Mucosa of rectum (tissue), 2 donors: ENCODE data around the gene TGM3.

ENCODE experiments used
- H3K27ac ChIP-seq, 2 donors: one replicate each; pipeline ENCODE4 v1.7.0; 2013; ENCODE audit warnings: inconsistent platforms in 2 of 2, low read depth in 2 of 2, low read length in 2 of 2
- H3K27me3 ChIP-seq, 2 donors: one replicate each; pipeline ENCODE4 v1.7.0; 2013; ENCODE audit warnings: low read length in 2 of 2; ENCODE audit not compliant: control insufficient read depth in 2 of 2, insufficient read depth in 2 of 2
- H3K36me3 ChIP-seq, 2 donors: one replicate each; pipeline ENCODE4 v1.7.0; 2013; ENCODE audit warnings: low read length in 2 of 2; ENCODE audit not compliant: control insufficient read depth in 2 of 2, insufficient read depth in 2 of 2
- H3K4me1 ChIP-seq, 2 donors: one replicate each; pipeline ENCODE4 v1.7.0; 2013; ENCODE audit warnings: low read length in 2 of 2, mild to moderate bottlenecking in 1 of 2; ENCODE audit not compliant: control insufficient read depth in 2 of 2, insufficient read depth in 2 of 2
- H3K4me3 ChIP-seq, 2 donors: one replicate each; pipeline ENCODE4 v1.7.0; 2013; ENCODE audit warnings: low read length in 2 of 2
- H3K9ac ChIP-seq, 2 donors: one replicate each; pipeline ENCODE4 v1.7.0; 2013; ENCODE audit warnings: low read length in 2 of 2, low read depth in 1 of 2, mild to moderate bottlenecking in 1 of 2
- H3K9me3 ChIP-seq, 2 donors: one replicate each; pipeline ENCODE4 v1.7.0; 2013; ENCODE audit warnings: low read length in 2 of 2; ENCODE audit not compliant: control insufficient read depth in 2 of 2
- donor health status: healthy.
- donor health status: Normal muscosa, but diverticular disease.

Gene TGM3

GRCh38 chr20:2364044-2364443 lies 68.2 kb downstream of the TGM3 start:
- H3K9ac ChIP-seq = no peak overlapping the region
- no peak overlapping the region for H3K4me3 ChIP-seq
- H3K27ac ChIP-seq = no peak overlapping the region
- H3K9me3 ChIP-seq = no peaks in the 10 kb centered on the region
- H3K36me3 ChIP-seq = no peaks in the 10 kb centered on the region
- H3K27me3 ChIP-seq = peaks cover 0 to 3% of the 10 kb centered on the region in 2 donors
- no peaks in the 10 kb centered on the region for H3K4me1 ChIP-seq

GRCh38 chr20:2365091-2365490 lies 69.3 kb downstream of the TGM3 start:
- Histone ChIP-seq H3K4me1 (no peaks in the 10 kb centered on the region), H3K4me3 (no peak overlapping the region), H3K9me3 (no peaks in the 10 kb centered on the region), H3K9ac (no peak overlapping the region), H3K27ac (no peak overlapping the region), H3K27me3 (peaks cover 0 to 3% of the 10 kb centered on the region in 2 donors), H3K36me3 (no peaks in the 10 kb centered on the region)

GRCh38 chr20:2365666-2366065 lies 69.9 kb downstream of the TGM3 start:
- Histone ChIP-seq H3K27ac (no peak overlapping the region), H3K9me3 (no peaks in the 10 kb centered on the region), H3K4me3 (no peak overlapping the region), H3K4me1 (no peaks in the 10 kb centered on the region), H3K9ac (no peak overlapping the region), H3K36me3 (no peaks in the 10 kb centered on the region), H3K27me3 (peaks cover 0 to 3% of the 10 kb centered on the region in 2 donors)

- Histone ChIP-seq H3K4me3 (no peak overlapping the region), H3K4me1 (no peaks in the 10 kb centered on the region), H3K36me3 (no peaks in the 10 kb centered on the region), H3K27ac (no peak overlapping the region), H3K9ac (no peak overlapping the region), H3K9me3 (no peaks in the 10 kb centered on the region), H3K27me3 (peaks cover 0 to 5% of the 10 kb centered on the region in 2 donors)
These were observed 72.8 kb downstream of the TGM3 start for GRCh38 chr20:2368621-2369020.

- Histone ChIP-seq H3K27ac (no peak overlapping the region), H3K4me3 (no peak overlapping the region), H3K9me3 (no peaks in the 10 kb centered on the region), H3K36me3 (no peaks in the 10 kb centered on the region), H3K27me3 (peaks cover 0 to 2% of the 10 kb centered on the region in 2 donors), H3K4me1 (no peaks in the 10 kb centered on the region), H3K9ac (no peak overlapping the region)
These were observed 77.3 kb downstream of the TGM3 start for GRCh38 chr20:2373098-2373497.

- peaks cover 0 to 2% of the 10 kb centered on the region in 2 donors for H3K27me3 ChIP-seq
- H3K9ac ChIP-seq = no peak overlapping the region
- no peaks in the 10 kb centered on the region for H3K9me3 ChIP-seq
- H3K4me1 ChIP-seq = no peaks in the 10 kb centered on the region
- H3K27ac ChIP-seq = no peak overlapping the region
- H3K4me3 ChIP-seq = no peak overlapping the region
- no peaks in the 10 kb centered on the region for H3K36me3 ChIP-seq
These were observed 78.7 kb downstream of the TGM3 start for GRCh38 chr20:2374346-2375125.

GRCh38 chr20:2378893-2379292 lies 83.1 kb downstream of the TGM3 start:
- Histone ChIP-seq H3K9ac (no peak overlapping the region), H3K9me3 (no peaks in the 10 kb centered on the region), H3K4me3 (no peak overlapping the region), H3K27ac (no peak overlapping the region), H3K36me3 (no peaks in the 10 kb centered on the region), H3K4me1 (no peaks in the 10 kb centered on the region), H3K27me3 (no peaks in the 10 kb centered on the region)

GRCh38 chr20:2379511-2380229 lies 83.9 kb downstream of the TGM3 start:
- no peaks in the 10 kb centered on the region for H3K27me3 ChIP-seq
- H3K4me1 ChIP-seq = no peaks in the 10 kb centered on the region
- H3K9ac ChIP-seq = no peak overlapping the region
- H3K27ac ChIP-seq = no peak overlapping the region
- no peak overlapping the region for H3K4me3 ChIP-seq
- H3K9me3 ChIP-seq = no peaks in the 10 kb centered on the region
- no peaks in the 10 kb centered on the region for H3K36me3 ChIP-seq

GRCh38 chr20:2380601-2381000 lies 84.8 kb downstream of the TGM3 start, which contains the start of gene TGM6:
TSS of gene TGM6 (plus strand) at chr20:2380901. CDS start at chr20:2380969, 68 bp downstream.
- H3K27ac ChIP-seq = no peak within 1 kb of the TSS
- no peak within 1 kb of the TSS for H3K9ac ChIP-seq
- H3K27me3 ChIP-seq = no peaks in the 10 kb centered on the region
- no peaks in the 10 kb centered on the region for H3K4me1 ChIP-seq
- H3K4me3 ChIP-seq = no peak within 1 kb of the TSS
- H3K36me3 ChIP-seq = no peaks in the 10 kb centered on the region
- no peaks in the 10 kb centered on the region for H3K9me3 ChIP-seq

- Histone ChIP-seq H3K4me3 (no peak overlapping the region), H3K36me3 (no peaks in the 10 kb centered on the region), H3K27me3 (no peaks in the 10 kb centered on the region), H3K9ac (no peak overlapping the region), H3K27ac (no peak overlapping the region), H3K9me3 (no peaks in the 10 kb centered on the region), H3K4me1 (no peaks in the 10 kb centered on the region)
These were observed 85.5 kb downstream of the TGM3 start for GRCh38 chr20:2381303-2381702.
